Activated T-cell treated with anti-CD3 and anti-CD28 coated beads for 1 hour (primary cell): ENCODE results near the gene ZNF425.
"Not testable (repeated sequence)": the region's sequence is repeated elsewhere in the genome, so short reads cannot be mapped to it uniquely, and the experiment has no call there.

Experiments
- DNase-seq: peaks from one replicate; pipeline ENCODE4 v3.0.0-alpha.2; 2020; ENCODE audit warnings: low read depth

The ZNF425 gene

DNA sequence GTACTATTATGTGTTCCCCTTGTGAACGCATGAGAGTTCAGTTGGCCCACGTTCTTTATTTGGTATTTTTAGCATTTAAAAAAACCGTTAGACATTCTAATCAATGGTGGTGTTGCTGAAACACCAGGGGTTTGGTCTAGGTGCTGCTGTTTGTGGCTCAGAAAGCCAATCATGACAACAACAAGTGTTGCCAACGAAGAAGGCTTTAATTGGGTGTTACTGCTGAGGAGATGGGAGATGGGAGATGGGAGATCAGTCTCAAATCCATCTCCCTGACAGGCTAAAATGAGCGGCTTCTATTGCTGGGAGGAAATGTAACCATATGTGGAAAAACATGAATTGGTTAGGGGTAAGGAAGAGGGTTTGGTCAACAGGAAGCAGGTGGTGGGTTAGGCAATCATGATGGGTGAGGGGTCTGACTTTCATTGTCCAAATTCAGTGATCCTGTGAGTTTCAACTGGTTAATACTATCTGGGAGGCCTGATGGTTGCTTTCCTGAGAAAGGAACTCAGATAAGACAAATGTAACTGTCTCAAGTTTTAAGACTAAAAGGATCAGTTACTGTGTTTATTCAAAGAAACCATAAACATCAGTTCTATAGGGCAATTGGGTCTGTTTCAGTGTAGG is 4.6 kb upstream of the ZNF425 start:
- no peak for DNase-seq

DNA sequence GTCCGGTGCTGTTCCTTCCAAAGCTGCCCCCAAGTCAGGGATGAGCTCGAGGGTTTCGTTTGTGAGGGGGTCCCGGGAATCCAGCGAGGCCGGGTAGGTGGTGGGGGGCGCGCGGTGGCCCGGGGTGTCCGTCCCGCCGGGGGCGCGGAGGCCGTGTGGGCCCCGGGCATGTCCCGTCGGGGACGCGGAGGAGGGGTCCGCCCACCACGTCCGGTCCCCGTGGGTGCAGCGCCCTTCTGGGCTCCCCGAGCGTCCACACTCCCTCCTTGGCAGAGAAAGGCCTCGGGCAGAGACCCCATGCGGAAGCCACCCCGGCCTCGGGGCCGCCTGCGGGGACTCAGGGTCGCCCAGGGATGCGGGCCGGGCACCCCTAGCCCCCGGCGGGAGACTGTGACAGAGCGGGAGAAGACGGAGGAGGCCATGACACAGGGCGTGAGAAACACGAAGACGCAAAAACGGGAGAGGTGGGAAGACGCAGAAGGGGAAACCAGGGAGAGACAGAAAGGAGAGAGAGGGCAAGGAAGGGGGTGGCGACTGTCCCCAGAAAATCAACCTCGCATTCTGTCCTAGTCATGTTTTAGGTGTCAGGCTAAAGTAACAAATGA is 640 bp upstream of the ZNF425 start:
- DNase-seq: peak; percentile 29

DNA sequence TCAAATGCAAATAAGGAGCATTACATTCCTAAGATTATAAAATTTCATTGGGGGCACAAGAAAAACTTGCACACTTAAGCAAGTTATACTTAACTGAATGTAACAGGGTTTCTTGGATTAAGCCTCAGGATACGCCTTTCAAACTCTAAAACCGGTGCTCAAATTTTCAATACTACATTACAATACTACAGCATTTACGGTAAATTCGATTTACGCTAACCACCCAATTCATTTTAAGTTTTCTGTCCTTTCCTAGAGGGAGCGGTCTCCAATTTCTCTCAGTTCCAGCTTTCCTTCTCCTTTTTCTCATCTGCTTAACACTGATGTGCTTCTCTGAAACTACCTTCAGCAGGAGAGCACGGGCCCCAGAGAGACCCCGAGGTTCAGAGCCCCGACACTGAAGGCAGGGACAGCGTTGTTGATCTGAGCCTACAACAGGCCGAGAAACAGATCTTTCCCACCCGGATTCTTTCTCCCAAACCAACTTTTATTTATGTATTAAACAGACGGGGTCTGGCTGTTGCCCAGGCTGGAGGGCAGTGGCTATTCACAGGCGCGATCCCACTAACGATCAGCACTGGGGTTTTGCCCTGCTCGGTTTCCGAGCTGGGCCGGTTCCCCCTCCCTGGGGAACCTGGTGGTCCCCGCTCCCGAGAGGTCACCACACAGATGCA is 798 bp downstream of the ZNF425 start:
- DNase-seq: no peak

DNA sequence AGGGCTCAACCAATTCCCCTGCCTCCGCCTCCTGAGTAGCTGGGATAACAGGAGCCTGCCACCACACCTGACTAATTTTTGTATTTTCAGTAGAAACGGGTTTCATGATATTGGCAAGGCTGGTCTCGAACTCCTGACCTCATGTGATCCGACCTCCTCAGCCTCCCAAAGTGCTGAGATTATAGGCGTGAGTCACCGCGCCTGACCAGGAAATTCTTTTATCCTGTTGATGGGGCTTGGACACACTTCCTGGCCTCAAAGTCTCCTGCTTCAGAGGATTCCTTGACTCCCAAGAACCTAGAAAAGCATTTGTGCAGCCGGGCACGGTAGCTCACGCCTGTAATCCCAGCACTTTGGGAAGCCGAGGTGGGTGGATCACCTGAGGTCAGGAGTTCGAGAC is 16.2 kb downstream of the ZNF425 start:
- DNase-seq: no peak

DNA sequence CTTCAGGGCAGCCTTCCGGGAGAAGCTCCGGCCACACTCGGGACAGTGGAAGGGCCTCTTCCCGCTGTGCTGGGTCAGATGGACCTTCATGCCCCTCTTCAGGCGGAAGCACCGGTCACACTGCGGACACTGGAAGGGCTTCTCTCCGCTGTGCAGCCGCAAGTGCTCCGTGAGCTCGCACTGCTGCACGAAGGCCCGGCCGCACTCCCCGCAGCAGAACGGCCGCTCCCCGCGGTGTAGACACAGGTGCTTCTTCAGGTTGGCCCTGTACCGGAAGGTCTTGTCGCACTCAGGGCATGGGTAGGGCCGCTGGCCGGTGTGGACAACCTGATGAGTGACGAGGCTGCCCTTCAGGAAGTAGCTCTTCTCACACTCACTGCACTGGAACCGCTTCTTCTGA is 21.4 kb downstream of the ZNF425 start:
- DNase-seq: no peak

DNA sequence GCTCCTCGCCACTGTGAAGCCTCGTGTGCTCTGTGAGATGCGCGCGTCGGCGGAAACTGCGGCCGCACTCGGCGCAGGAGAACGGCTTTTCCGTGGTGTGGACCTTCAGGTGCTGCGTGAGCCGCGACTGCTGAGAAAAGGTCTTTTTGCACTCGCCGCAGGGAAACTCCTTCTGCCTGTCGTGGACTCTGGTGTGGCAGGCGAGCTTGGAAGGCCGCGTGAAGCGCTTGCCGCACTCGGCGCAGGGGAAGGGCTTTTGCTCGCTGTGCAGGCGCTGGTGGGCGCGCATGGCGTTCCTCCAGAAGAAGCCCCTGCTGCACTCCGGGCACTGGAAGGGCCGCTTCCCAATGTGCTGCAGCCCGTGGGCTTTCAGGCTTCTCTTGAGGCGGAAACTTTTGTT is 21.9 kb downstream of the ZNF425 start:
- no peak for DNase-seq

DNA sequence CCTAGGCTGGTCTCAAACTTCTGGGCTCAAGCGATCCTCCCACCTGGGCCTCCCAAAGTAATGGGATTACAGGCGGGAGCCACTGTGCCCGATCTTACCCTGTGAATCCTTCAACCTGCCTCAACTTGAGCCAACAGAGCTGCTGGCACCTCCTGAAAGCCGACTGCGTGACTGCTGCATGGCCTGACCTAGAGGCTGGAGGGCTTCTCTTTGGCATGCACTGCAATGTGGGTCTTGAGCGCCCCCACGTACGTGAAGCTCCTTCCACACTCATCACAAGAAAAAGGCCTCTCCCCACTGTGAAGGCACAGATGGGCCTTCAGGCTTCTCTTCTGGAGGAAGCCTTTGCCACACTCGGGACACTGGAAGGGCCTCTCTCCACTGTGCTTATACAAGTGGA is 22.7 kb downstream of the ZNF425 start:
- no peak for DNase-seq

DNA sequence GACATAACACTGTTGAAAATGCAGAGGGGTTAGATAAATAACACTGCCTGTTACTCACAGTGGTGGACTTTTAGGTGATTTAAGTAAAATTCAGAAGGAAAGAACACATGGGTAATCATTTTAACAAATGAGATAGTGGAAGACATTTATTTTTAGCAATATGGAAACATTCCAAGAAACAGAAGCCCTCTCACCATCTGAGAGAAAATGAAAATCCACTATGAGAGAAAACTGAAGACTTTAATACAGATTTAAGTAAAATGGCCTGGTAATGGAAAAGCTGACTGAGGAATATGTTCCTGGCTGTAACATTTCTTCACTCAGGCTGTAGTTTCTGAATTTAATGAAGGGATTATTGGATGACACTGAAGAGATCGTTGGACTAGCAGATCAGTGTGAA is 23.5 kb downstream of the ZNF425 start:
- no peak for DNase-seq

DNA sequence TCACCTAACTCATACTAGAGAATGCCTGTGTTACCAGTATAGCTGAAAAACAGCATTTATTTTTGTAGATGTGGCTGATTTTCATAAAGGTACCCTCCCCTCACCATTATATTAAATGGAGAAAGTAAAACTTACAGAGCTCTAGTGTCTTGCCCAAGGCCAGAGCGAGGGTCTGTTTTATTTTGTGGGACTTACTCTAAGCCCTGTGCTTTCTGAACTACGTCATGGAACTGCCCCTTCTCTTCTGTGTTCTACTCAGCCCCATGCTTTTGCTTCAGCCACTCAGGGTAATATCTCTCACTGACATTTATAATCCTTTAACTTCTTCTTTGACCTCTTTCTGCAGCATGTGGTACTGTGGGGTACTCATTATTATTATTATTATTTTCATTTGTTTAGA is 25.3 kb downstream of the ZNF425 start:
- no peak for DNase-seq

DNA sequence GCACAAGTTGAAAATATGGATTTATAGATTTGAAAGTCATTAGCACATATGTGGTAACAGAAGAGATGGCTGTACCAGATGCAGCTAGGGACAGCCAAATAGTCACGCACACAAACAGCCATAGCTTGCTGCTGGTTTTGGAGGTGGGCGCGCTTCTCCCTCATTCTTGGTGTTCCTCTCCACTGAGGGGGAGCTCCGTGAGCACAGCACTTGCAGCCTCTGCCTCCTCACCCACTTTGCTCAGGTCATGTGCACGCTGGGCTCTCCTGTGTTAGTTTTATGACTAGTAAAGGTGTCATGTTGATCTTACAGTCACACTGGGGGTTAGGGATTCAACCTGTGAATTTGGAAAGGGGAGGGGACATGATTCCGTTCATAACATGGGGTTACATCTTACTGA is 27.1 kb downstream of the ZNF425 start:
- no peak for DNase-seq

DNA sequence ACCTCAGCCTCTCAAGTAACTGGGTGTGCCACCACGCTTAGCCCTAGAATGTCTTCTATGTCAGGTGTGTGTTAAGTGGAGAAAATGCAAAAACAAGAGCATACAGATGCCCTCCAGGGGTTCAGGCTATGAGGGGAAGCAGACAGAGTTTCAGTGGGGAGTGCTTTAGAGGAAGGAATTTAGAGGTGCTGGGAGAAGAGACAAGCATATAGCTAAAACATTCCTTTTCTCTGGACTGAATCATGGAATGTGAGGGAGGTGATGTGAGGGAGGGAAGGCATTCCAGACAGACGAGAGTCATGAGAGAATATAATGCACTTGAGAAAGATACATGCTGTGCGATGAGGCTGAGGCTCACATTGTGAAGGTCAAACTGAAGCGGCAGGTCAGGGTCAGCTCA is 29.0 kb downstream of the ZNF425 start:
- no peak for DNase-seq

DNA sequence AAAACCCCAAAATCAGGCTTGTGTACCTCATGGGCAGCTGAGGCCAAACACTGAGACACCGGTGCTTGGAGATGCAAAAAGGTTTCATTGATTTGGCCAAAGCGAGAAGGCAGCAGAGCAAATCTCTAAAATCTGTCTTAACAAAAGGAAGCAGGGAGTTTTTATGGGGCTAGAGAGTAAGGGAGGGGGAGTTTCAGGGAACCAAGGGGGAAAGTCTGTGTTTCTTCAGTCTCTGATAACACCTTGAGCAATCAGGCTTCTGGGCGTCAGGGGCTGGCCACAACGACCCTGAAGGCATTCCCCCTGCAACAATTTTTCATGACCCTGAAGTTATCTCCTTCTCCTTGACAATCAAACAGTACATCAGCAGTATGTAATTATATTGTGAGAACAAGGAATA is 32.9 kb downstream of the ZNF425 start:
- DNase-seq: no peak

DNA sequence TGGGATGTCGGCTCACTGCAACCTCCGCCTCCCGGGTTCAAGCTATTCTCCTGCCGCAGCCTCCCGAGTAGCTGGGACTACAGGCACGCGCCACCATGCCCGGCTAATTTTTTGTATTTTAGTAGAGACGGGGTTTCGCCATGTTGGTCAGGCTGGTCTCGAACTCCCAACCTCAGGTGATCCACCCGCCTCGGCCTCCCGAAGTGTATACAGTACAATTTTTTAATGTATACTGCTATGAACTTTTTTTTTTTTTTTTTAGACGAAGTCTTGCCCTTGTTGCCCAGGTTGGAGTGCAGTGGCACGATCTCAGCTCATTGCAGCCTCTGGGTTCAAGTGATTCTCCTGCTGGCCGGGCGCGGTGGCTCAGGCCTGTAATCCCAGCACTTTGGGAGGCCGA is 33.9 kb downstream of the ZNF425 start:
- not testable (repeated sequence) for DNase-seq

DNA sequence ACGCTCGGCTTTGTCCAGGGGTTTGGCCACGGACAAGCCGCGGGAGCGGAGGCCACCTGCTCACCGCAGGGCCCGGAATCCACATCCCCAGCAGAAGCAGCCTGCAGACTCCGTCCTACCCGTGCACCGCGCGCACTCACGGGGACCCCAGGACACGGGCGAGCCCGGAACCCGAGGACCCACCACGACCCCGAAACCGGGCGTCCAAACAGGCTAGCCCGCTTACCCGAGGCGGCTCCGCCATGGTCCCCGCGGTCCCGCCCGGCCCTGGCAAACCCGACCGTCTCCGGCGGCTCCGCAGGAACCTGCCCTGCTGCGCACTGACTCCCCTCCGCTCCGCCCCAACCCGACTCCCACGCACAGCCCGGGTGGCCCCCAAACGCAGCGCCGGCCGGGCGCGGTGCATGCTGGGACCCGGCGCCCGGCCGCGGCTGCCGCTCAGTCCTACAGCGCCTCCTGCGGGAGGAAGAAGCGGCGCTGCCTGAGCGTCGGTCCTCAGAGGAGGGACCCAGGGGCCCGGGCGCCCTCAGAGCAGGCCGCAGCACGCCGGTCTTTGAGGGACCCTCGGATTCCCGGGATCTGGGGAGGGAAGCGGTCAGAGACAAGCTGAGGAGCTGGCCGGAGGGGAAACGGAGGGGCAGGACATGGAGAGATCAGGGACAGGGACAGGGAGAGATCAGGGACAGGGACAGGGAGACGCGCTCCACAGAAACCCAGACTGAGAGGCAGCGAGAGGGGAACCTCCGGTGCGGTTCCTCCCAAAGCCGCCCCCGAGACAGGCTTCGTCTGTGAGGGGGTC is 35.5 kb downstream of the ZNF425 start, which contains the start of gene ZNF786:
ZNF786 (minus strand) TSS at position 322 of the 799 bp plus-strand sequence; CDS start at position 244, 78 bp downstream.
- peak; percentile 86 for DNase-seq

DNA sequence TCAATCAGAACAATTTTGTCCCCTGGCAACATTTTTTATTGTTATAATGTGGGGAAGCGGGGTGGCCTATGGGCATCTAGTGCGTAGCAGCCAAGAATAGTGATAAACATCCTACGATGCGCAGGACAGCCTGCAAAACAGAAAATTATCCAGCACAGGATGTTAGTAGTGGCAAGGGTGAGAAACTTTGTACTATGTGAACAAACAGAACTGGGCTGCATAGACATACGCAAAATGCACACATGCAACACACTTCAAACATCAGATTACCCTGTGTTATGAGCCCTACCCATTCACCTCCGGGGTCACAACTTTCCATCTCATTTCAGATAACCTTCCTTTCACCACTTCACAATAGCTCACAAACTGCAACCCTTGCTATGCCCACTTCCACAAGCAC is 38.7 kb downstream of the ZNF425 start:
- no peak for DNase-seq

DNA sequence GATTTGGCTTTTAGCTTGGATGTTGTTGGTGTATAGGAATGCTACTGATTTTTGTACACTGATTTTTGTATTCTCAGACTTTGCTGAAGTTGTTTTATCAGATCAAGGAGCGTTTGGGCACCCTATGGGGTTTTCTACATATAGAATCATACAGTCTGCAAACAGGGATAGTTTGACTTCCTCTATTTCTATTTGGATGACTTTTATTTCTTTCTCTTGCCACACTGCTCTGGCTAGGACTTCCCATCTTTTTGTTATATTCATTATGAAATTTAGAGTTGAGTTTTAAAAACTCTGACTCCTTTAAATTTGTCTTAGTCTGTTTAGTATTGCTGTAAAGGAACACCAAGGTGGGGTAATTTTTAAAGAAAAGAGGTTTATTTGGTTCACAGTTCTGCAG is 40.3 kb downstream of the ZNF425 start:
- DNase-seq: no peak

DNA sequence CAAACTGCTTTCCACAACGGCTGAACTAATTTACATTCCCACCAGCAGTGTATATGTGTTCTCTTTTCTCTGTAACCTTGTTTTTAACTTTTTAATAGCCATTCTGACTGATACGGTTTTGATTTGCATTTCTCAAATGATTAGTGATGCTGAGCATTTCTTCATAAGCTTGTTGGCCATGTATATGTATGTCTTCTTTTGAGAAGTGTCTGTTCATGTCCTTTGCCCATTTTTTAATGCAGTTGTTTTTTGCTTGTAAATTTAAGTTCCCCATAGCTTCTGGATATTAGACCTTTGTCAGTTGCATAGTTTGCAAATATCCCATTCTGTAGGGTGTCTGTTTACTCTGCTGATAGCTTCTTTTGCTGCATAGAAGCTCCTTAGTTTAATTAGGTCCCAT is 41.7 kb downstream of the ZNF425 start:
- no peak for DNase-seq

DNA sequence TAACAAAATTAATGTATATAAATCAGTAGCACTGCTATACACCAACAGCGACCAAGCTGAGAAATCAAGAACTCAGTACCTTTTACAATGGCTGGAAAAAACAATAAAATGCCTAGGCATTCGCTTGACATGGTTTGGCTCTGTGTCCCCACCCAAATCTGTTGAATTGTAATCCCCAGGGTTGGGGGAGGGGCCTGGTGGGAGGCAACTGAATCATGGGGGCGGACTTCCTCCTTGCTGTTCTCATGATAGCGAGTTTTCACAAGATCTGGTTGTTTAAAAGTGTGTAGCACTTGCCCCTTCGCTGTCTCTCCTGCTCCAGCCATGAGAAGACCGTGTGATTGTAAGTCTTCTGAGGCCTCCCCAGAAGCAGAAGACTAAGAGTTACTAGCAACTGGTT is 44.2 kb downstream of the ZNF425 start:
- DNase-seq: no peak

DNA sequence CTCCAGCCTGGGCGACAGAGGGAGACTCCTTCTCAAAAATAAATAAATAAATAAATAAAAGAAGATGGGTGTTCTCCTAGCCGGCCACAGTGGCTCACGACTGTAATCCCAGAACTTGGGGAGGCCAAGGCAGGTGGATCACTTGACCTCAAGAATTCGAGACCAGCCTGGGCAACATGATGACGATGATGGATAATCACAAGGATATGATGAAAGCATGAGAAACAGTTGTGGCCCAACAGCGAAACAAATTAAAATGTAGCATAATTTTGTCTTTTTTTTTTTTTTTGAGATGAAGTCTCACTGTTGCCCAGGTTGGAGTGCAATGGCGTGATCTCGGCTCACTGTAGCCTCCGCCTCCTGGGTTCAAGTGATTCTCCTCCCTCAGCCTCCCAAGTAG is 48.5 kb downstream of the ZNF425 start:
- DNase-seq: no peak

DNA sequence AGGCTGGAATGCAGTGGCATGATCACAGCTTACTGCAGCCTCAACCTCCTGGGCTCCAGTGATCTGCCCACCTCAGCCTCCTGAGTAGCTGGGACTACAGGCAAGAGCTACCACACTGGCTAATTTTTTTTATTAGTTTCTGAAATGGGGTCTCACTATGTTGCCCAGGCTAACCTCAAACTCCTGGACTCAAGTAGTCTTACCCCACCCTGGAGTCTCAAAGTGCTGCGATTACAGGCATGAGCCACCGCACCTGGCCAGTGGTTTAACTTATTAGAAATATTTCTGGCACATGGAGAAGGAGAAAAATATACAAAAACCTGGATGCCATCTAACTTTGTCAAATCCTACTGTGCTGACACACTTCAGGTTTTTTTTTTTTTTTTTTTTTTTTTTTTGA is 50.8 kb downstream of the ZNF425 start:
- DNase-seq: no peak

DNA sequence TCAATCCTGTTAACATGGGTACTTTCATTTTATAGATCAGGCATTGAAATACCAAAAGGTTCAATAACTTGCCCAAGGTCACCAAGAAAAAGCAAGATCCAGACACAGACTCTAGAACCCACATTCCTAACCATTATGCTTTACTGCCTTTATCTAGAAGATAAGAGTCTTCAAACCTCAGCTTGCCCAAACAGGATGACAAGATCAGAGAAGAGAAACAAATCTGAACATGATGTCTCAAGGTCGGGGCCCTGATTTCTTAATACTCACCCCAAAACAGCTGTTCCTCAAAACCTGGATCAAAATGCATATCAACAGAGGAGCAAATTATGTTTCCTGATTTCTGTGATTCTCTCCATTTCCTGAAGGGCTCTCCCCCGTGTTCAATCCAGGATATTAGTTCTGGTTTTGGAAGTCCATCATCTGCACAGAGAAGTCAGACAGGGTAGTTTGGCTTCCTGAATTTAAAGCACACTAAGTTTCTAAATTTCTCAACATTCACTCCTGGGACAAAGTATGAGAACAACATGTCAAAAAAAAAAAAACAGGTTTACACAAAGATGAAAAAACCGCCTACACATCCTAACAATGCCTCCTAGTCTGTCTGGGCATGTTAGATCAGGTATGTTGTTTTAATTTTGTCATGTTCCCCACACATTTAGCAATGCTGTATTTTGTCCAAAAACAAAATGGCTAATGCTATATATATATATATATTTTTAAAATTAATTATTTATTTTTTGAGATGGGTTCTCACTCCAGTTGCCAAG is 51.8 kb downstream of the ZNF425 start:
- DNase-seq: no peak

DNA sequence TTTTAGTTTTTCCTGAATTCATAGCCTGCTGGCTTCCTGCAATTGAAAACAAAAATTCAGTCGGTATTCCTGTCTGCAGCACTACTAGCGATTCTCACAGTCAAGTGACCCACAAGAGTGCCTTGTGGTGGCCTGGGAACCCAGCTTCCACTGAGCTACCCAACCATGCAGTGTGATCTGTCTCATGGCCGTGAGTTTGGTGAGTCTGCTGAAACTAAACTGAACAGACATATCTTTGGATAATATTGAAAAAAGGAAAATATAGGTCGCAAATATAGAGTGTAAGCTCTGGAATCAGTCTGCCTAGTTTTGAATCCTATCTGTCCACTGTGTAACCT is 53.7 kb downstream of the ZNF425 start:
- no peak for DNase-seq
